ENCODE measurements around the gene EXOSC2. TPM values are rescaled to one million over a fixed set of nuclear protein-coding genes. Genes with fewer than 3 reads are reported as not detected.

The EXOSC2 gene
- total and polyA plus RNA-seq, 2 of the 13 experiments (the other 11 are each of a cell fraction or from before 2014, with no cell fraction given): 27.5 to 63.8 TPM

- TF ChIP-seq ZHX1 (CRISPR knock-in tag; IDR thresholded peaks at IDR 0.05; ENCODE audit: low read depth) (peak; percentile 60; the same call in 1 of the 2 replicates), ZNF674 (CRISPR knock-in tag; IDR thresholded peaks at IDR 0.05; ENCODE audit: low read depth) (no peak), ZNF879 (CRISPR knock-in tag; IDR thresholded peaks at IDR 0.05) (peak; percentile 74; the same call in 1 of the 2 replicates), ZNF143 (CRISPR knock-in tag; IDR thresholded peaks at IDR 0.05) (peak; percentile 59; the same call in 1 of the 2 replicates), PRMT3 (CRISPR knock-in tag; IDR thresholded peaks at IDR 0.05; ENCODE audit: borderline replicate concordance, low read depth) (0 out of 2 replicates have a peak, but pooled peaks have one; percentile 27), POLR2G (IDR thresholded peaks at IDR 0.05; ENCODE audit: low read depth, low read length) (peak; percentile 57), ZNF589 (CRISPR knock-in tag; conservative IDR thresholded peaks at IDR 0.05) (peak; percentile 81), KLF11 (CRISPR knock-in tag; IDR thresholded peaks at IDR 0.05) (no peak), ZNF446 (CRISPR knock-in tag; IDR thresholded peaks at IDR 0.05) (peak; percentile 91; the same call in 1 of the 2 replicates), ZFYVE20 (CRISPR knock-in tag; IDR thresholded peaks at IDR 0.05; ENCODE audit: borderline replicate concordance, low read depth) (0 out of 2 replicates have a peak, but pooled peaks have one; percentile 54), ZNF460 (CRISPR knock-in tag; IDR thresholded peaks at IDR 0.05; ENCODE audit: borderline replicate concordance) (no peak), WIZ (CRISPR knock-in tag; IDR thresholded peaks at IDR 0.05) (no peak), THAP7 (CRISPR knock-in tag; IDR thresholded peaks at IDR 0.05) (0 out of 2 replicates have a peak, but pooled peaks have one; percentile 33), CEBPZ (IDR thresholded peaks at IDR 0.05; ENCODE audit: low read length) (no peak), TMF1 (CRISPR knock-in tag; IDR thresholded peaks at IDR 0.05; ENCODE audit: low read depth) (peak; percentile 87; the same call in 1 of the 2 replicates), KLF6 (CRISPR knock-in tag; IDR thresholded peaks at IDR 0.05) (peak; percentile 84; the same call in 1 of the 2 replicates), MAFG (CRISPR knock-in tag; IDR thresholded peaks at IDR 0.05) (no peak), MIER2 (CRISPR knock-in tag; IDR thresholded peaks at IDR 0.05) (no peak), GATAD2A (CRISPR knock-in tag; IDR thresholded peaks at IDR 0.05) (peak; percentile 12; the same call in 1 of the 2 replicates), ZNF784 (CRISPR knock-in tag; IDR thresholded peaks at IDR 0.05; ENCODE audit: borderline replicate concordance) (no peak), ZFX (CRISPR knock-in tag; IDR thresholded peaks at IDR 0.05; ENCODE audit: low read depth) (peak; percentile 69), FOSL2 (CRISPR knock-in tag; IDR thresholded peaks at IDR 0.05) (peak; percentile 87)
These were observed 12.5 kb upstream of the EXOSC2 start (continued) for GRCh38 chr9:130680836-130681768.
